Upper lobe of right lung (tissue), 1 donor: ENCODE data around the gene GLIPR2. TPM values are rescaled to one million over a fixed set of nuclear protein-coding genes. Genes with fewer than 3 reads are reported as not detected.

ENCODE experiments used
- ATAC-seq: fragments of 200-7000 bp; cut with Tn5 transposase; one replicate; pipeline ENCODE4 v1.9.1; 2020; ENCODE audit warnings: mild to moderate bottlenecking, moderate library complexity
- DNase-seq: peaks from one replicate; pipeline ENCODE4 v3.0.0-alpha.2; 2020
- H3K27ac ChIP-seq: fragments of 200-600 bp; one replicate; pipeline ENCODE4 v1.8.0; 2022
- H3K27me3 ChIP-seq: fragments of 200-600 bp; one replicate; pipeline ENCODE4 v1.8.0; 2022; ENCODE audit warnings: mild to moderate bottlenecking
- H3K36me3 ChIP-seq: fragments of 200-600 bp; one replicate; pipeline ENCODE4 v1.8.0; 2022
- H3K4me1 ChIP-seq: fragments of 200-600 bp; one replicate; pipeline ENCODE4 v1.8.0; 2022
- H3K4me3 ChIP-seq: fragments of 200-600 bp; one replicate; pipeline ENCODE4 v1.8.0; 2022; ENCODE audit warnings: mild to moderate bottlenecking
- H3K9me3 ChIP-seq: fragments of 200-600 bp; one replicate; pipeline ENCODE4 v1.8.0; 2022
- intact Hi-C: fragments of 100-400 bp; cut with DNase I; formaldehyde crosslinking; loops from one replicate; pipeline ENCODE4 v1.11.0; 2022
- total RNA-seq: library from RNA; stranded (reverse); fragmentation: NEBNext Ultra II Directional; extraction: Animal tissue kit (Norgen Biotek cat#: 25700); gene quantifications from one replicate; pipeline ENCODE4 v1.2.1, GENCODE V29; 2021
- TF ChIP-seq, protein P1 (sequence below): fragments of 200-600 bp; IDR thresholded peaks from one replicate; pipeline ENCODE4 v1.8.0; 2022; ENCODE audit warnings: antibody characterized with exemption
- donor health status: DM: no; HTN: yes; CAD: no; lungs with severe emphysema.

GLIPR2 gene
- total RNA-seq, 1 donor from 2014 or later, result 64.9 TPM

DNA sequence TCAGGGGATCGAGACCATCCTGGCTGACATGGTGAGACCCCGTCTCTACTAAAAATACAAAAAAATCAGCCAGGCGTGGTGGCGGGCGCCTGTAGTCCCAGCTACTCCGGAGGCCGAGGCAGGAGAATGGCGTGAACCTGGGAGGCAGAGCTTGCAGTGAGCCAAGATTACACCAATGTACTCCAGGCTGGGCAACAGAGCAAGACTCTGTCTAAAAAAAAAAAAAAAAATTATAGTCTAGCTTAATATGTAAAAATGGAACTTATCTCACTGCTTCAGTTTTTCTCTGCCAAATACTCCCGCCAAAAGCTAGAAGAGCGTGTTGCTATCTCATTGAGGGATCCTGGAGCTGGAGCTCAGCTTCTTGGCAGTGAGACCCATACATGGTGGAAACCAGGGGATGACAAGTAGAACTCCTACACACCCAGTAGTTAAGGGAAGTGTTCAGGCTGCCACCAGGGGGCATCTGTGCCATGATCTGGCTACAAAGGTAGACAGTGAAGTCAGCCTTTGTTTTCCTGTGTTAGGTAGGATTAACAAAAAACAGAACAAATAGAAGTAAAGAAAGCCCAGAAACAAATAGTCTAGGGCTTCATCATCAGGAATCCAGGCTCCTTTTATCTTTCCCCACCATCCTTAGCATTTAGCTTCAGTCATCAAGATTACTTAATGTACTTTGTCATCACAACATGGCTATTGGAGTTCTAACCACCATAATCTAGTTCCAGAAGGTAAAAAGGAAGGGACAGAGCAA is 33.6 kb upstream of the GLIPR2 start:
- ATAC-seq, result peak; percentile 100
- intact Hi-C loops, result loop anchor here (5.0 kb wide), 1 partner anchor 64 kb away; the partner anchor contains the start of gene CCIN
- no peak overlapping the region for H3K27ac ChIP-seq
- H3K4me3 ChIP-seq, result no peak overlapping the region
- H3K9me3 ChIP-seq, result no peaks in the 10 kb centered on the region
- peak; percentile 91 for DNase-seq
- peaks cover 4% of the 10 kb centered on the region for H3K36me3 ChIP-seq
- H3K4me1 ChIP-seq, result no peaks in the 10 kb centered on the region
- TF ChIP-seq, protein P1, sequence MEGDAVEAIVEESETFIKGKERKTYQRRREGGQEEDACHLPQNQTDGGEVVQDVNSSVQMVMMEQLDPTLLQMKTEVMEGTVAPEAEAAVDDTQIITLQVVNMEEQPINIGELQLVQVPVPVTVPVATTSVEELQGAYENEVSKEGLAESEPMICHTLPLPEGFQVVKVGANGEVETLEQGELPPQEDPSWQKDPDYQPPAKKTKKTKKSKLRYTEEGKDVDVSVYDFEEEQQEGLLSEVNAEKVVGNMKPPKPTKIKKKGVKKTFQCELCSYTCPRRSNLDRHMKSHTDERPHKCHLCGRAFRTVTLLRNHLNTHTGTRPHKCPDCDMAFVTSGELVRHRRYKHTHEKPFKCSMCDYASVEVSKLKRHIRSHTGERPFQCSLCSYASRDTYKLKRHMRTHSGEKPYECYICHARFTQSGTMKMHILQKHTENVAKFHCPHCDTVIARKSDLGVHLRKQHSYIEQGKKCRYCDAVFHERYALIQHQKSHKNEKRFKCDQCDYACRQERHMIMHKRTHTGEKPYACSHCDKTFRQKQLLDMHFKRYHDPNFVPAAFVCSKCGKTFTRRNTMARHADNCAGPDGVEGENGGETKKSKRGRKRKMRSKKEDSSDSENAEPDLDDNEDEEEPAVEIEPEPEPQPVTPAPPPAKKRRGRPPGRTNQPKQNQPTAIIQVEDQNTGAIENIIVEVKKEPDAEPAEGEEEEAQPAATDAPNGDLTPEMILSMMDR, result peak; percentile 83
- no peaks in the 10 kb centered on the region for H3K27me3 ChIP-seq

DNA sequence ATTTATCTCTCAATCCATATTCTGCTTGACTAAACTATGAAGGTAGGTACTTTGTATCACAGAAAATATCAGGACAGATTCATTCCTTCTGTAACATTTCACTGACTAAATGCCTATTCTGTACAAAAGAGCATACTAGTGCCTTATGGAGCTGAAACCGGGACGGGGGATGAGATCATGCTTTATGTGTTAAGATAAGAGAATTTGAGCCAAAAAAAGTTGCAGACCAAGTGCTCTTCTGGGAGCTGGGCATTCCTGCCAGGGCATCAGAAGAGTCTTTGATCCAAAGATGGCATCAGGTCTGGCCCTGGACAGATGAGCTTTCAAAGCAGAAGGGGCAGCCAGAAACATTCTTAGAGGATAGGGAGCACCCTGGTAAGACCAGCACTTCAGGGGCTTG is 27.5 kb upstream of the GLIPR2 start:
- Histone ChIP-seq H3K27me3 (no peaks in the 10 kb centered on the region), H3K4me1 (no peaks in the 10 kb centered on the region), H3K4me3 (no peak overlapping the region), H3K9me3 (no peaks in the 10 kb centered on the region), H3K36me3 (peaks cover 11% of the 10 kb centered on the region), H3K27ac (no peak overlapping the region)
- intact Hi-C loops, result no loop called here
- no peak for DNase-seq
- no peak for ATAC-seq
- TF ChIP-seq, protein P1, result no peak

DNA sequence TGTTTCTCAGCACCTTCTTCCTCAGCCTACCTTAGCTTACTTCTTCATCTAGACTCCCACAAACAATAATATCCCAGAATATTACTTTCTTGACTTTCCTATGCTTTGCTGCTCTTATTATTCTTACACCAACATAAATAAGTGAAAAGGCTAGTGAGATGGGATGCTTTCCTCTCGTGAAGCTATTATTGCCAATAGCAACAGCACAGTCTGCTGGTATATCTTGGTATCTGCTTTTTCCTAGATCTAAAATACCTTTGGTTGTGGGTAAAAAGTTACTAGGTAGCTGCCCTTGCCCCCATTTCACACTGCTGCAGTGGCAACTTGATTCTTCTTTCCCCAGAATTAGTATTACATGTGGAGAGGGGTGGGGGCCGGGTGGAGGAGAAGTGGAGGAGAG is 26.1 kb upstream of the GLIPR2 start:
- DNase-seq (no peak), ATAC-seq (no peak)
- no peaks in the 10 kb centered on the region for H3K9me3 ChIP-seq
- TF ChIP-seq, protein P1, result no peak
- intact Hi-C loops, result no loop called here
- no peaks in the 10 kb centered on the region for H3K4me1 ChIP-seq
- H3K36me3 ChIP-seq, result peaks cover 6% of the 10 kb centered on the region
- no peak overlapping the region for H3K27ac ChIP-seq
- H3K27me3 ChIP-seq, result no peaks in the 10 kb centered on the region
- no peak overlapping the region for H3K4me3 ChIP-seq

DNA sequence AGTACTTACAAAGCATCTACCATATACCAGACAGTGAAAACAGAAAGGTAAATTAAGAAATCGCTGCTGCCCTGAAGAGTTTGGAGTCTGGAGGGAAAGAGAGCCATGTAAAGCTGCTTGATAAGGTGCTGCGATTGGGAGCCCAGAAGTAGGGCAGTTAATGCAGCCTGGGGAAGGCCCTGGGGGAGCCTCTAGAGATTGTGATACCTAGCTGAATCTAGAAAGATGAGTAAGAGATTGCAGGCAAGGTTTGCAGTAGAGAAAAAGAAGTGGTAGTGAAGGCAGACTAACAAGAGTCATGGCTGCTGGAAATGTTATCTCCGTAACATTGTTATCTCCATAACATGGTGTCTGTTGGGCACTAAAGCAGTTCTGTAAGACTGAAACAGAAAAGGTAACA is 24.0 kb upstream of the GLIPR2 start:
- no peak overlapping the region for H3K4me3 ChIP-seq
- peaks cover 9% of the 10 kb centered on the region for H3K36me3 ChIP-seq
- no peaks in the 10 kb centered on the region for H3K4me1 ChIP-seq
- no peak overlapping the region for H3K27ac ChIP-seq
- no peak for ATAC-seq
- H3K27me3 ChIP-seq, result no peaks in the 10 kb centered on the region
- no peak for DNase-seq
- no peaks in the 10 kb centered on the region for H3K9me3 ChIP-seq
- intact Hi-C loops, result no loop called here
- TF ChIP-seq, protein P1, result no peak

DNA sequence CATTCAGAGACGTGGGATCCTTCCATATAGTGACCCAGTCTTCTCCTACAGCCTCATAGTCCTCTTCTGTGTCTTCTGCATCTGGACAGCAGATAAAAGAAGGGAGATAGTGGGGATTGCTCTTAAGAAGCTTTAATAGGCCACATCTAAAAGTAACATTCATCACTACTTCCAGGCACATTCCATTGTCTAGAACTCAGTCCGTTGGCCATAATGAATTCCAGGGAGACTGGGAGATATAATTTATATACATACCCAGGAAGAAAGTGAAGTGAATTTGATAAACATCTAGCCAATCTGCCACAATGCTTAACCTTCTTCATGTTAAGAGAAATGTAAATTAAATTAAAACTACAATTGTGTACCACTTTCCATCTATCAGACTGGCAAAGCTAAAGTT is 22.5 kb upstream of the GLIPR2 start:
- H3K4me1 ChIP-seq, result no peaks in the 10 kb centered on the region
- H3K9me3 ChIP-seq, result no peaks in the 10 kb centered on the region
- H3K4me3 ChIP-seq, result no peak overlapping the region
- TF ChIP-seq, protein P1, result no peak
- H3K27ac ChIP-seq, result no peak overlapping the region
- ATAC-seq, result no peak
- DNase-seq, result no peak
- intact Hi-C loops, result no loop called here
- H3K27me3 ChIP-seq, result no peaks in the 10 kb centered on the region
- H3K36me3 ChIP-seq, result peaks cover 5% of the 10 kb centered on the region

DNA sequence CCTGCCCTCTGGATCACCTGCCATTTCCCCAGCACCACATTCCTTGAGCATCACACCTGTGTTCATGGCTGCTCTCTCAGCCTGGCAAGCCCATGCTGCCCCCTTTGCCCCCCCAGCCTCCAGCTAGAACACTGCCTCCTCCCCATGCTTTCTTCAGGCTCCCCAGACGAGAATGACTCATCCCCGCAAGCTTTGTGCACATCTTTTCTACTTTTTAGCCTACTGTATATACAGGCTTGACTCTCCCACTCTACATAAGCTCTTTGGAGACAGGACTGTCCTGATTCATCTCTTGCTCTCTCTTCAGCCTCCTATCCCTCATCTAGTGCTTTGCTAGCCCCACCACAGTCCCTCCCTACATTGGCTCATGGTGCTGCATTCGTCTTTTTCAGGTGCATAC is 19.9 kb upstream of the GLIPR2 start:
- no peak for ATAC-seq
- no peak overlapping the region for H3K27ac ChIP-seq
- TF ChIP-seq, protein P1, result no peak
- H3K4me1 ChIP-seq, result no peaks in the 10 kb centered on the region
- peaks cover 3% of the 10 kb centered on the region for H3K36me3 ChIP-seq
- DNase-seq, result no peak
- H3K27me3 ChIP-seq, result no peaks in the 10 kb centered on the region
- H3K4me3 ChIP-seq, result no peak overlapping the region
- H3K9me3 ChIP-seq, result no peaks in the 10 kb centered on the region
- intact Hi-C loops, result no loop called here
